ENCODE results near the gene NSMCE1.

Gene NSMCE1

DNA sequence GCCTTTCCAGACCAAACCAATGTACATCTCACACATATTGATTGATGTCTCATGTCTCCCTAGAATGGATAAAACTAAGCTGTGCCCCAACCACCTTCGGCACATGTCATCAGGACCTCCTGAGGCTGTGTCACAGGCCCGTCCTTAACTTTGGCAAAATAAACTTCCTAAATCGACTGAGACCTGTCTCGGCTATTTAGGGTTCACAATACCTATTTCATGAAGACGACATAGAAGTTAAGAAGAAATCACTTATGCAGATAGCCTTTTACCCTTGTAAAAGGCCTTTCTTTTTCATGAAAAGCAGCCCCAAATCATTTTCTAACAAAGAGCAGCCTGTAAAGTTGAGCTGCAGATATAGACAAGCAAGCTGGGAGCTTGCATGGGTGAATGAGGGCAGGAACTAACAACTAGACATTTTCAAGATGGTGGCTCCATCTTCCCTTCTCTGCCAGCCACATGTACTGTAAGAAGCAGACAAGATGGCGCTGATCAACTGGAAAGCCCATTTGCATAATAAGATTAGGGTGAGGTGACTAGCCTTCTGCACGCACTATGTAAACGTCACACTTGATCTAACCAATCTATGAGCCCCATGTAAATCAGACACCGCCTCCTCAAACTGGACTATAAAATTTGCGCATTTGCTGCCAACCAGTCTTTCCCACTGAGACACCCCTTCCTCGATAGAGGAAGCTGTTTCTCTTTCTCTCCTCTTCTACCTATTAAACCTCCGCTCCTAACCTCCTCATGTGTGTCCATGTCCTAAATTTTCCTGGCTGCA, 69.9 kb downstream of the NSMCE1 start:
- DNase-seq (ENCODE audit: low read depth) = no peak
- no peak overlapping the region for H3K4me3 ChIP-seq (ENCODE audit: low read length)
- TF ChIP-seq, protein P1, sequence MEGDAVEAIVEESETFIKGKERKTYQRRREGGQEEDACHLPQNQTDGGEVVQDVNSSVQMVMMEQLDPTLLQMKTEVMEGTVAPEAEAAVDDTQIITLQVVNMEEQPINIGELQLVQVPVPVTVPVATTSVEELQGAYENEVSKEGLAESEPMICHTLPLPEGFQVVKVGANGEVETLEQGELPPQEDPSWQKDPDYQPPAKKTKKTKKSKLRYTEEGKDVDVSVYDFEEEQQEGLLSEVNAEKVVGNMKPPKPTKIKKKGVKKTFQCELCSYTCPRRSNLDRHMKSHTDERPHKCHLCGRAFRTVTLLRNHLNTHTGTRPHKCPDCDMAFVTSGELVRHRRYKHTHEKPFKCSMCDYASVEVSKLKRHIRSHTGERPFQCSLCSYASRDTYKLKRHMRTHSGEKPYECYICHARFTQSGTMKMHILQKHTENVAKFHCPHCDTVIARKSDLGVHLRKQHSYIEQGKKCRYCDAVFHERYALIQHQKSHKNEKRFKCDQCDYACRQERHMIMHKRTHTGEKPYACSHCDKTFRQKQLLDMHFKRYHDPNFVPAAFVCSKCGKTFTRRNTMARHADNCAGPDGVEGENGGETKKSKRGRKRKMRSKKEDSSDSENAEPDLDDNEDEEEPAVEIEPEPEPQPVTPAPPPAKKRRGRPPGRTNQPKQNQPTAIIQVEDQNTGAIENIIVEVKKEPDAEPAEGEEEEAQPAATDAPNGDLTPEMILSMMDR (conservative IDR thresholded peaks at IDR 0.05; ENCODE audit: low read depth, low read length) = no peak

DNA sequence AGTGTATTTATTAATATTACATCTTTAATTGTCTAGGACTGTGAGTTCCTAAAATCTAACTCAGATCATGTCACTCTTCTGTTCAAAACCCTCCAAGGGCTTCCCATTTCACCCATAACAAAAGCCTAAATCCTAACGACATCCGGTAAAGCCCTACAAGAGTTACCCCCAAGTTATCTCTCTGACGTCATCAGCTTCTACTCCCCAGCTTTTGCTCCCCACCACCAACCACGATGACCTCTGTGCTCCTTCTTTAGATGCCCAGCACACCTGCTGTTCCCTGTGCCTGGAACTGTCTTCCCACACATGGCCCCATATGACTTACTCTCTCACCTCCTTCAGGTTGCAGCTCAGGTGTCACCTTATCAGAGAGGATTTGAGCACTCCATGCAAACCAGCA, 71.6 kb downstream of the NSMCE1 start:
- H3K4me3 ChIP-seq (ENCODE audit: low read length) = no peak overlapping the region
- TF ChIP-seq, protein P1 (conservative IDR thresholded peaks at IDR 0.05; ENCODE audit: low read depth, low read length) = no peak
- DNase-seq (ENCODE audit: low read depth) = no peak

DNA sequence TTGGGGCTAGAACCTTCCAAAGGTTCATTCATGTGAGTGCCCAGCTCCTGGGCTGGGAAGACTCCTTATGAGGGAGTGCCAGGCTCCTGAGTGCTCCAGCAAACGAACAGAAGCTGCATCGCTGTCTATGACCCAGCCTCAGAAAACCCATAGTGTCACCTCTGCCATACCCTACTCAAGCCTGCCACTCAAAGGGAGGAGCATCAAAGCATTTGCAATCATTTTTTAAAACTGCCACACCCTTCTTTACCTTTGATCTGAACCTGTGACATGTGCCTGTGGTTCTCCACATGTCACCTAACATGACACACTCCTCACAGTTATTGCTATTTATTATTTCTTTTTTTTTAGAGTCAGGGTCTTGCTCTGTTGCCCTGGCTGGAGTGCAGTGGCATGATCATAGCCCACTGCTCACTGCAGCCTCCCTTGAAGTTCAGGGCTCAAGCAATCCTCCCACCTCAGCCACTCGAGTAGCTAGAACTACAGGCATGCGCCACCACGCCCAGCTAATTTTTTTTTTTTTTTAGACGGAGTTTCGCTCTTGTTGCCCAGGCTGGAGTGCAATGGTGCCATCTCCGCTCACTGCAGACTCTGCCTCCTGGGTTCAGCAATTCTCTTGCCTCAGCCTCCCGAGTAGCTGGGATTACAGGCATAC, 72.5 kb downstream of the NSMCE1 start:
- H3K4me3 ChIP-seq (ENCODE audit: low read length) = no peak overlapping the region
- DNase-seq (ENCODE audit: low read depth) = no peak

GRCh38 chr16:27195076-27195741, 73.4 kb downstream of the NSMCE1 start:
- TF ChIP-seq, protein P1 (conservative IDR thresholded peaks at IDR 0.05; ENCODE audit: low read depth, low read length) = no peak
- no peak for DNase-seq (ENCODE audit: low read depth)
- no peak overlapping the region for H3K4me3 ChIP-seq (ENCODE audit: low read length)

More for the DNA sequence above, 72.5 kb downstream of the NSMCE1 start:
- TF ChIP-seq, protein P1 (conservative IDR thresholded peaks at IDR 0.05; ENCODE audit: low read depth, low read length) = no peak

- no peak overlapping the region for H3K4me3 ChIP-seq (ENCODE audit: low read length)
- no peak for DNase-seq (ENCODE audit: low read depth)
- TF ChIP-seq, protein P1 (conservative IDR thresholded peaks at IDR 0.05; ENCODE audit: low read depth, low read length) = no peak
Measured at GRCh38 chr16:27193300-27193990, 75.1 kb downstream of the NSMCE1 start.

DNA sequence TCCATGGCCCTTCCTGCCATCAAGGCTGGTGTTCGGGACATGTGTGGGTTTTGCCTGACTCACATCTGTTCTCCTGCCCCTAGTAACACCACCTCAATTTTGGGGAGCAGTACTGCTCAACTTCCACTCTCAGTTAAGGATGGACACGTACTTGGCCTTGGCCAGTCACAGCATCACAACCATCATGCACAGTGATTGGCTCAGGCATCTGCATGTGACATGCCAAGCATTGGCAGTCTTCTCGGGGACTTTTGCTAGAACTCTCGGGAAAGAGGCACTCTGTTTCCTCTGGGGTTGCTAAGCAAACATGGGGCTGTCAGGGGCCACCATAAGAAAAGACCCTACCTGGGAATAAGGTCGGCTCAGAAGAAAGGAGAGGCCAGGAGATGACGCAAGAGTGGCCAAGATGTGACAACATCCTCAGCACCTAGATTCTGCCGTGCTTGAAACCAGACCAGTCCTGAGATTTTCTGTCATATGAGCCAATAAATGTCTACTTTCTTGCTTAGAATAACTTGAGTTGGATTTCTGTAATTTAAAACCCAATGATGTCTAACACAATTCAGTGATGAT, 77.1 kb downstream of the NSMCE1 start:
- TF ChIP-seq, protein P1 (conservative IDR thresholded peaks at IDR 0.05; ENCODE audit: low read depth, low read length) = no peak
- no peak overlapping the region for H3K4me3 ChIP-seq (ENCODE audit: low read length)
- no peak for DNase-seq (ENCODE audit: low read depth)

Measured in retinal pigment epithelial cell (primary cell).